Testis (tissue), 3 donors: ENCODE results near the gene ANKRD17. TPM values are rescaled to one million over a fixed set of nuclear protein-coding genes. Genes with fewer than 3 reads are reported as not detected.

ENCODE experiments used
- DNase-seq: peaks from one replicate; pipeline ENCODE4 v3.0.0-alpha.2; 2019
- H3K27ac ChIP-seq, 2 donors: fragments of 200-600 bp; sonication (generic); one replicate each; pipeline ENCODE4 v1.5.1; 2019
- H3K27me3 ChIP-seq: fragments of 200-600 bp; sonication (generic); one replicate; pipeline ENCODE4 v1.5.1; 2019
- H3K36me3 ChIP-seq: fragments of 200-600 bp; sonication (generic); one replicate; pipeline ENCODE4 v1.5.1; 2017; ENCODE audit warnings: low read depth; ENCODE audit errors: missing control alignments
- H3K4me1 ChIP-seq: fragments of 200-600 bp; sonication (generic); one replicate; pipeline ENCODE4 v1.5.1; 2019
- H3K4me3 ChIP-seq, 2 donors: fragments of 200-600 bp; sonication (generic); one replicate each; pipeline ENCODE4 v1.5.1; 2017 to 2019
- H3K9me3 ChIP-seq: fragments of 200-600 bp; sonication (generic); one replicate; pipeline ENCODE4 v1.5.1; 2017
- CTCF ChIP-seq, 3 experiments: fragments of 450-650 bp in 2 of 3; fragments of 200-600 bp in 1 of 3; sonication (generic) in 1 of 3; IDR thresholded peaks; one replicate each; pipeline ENCODE4 v1.5.1; 2016 to 2019; ENCODE audit warnings: antibody characterized with exemption in 3 of 3, mild to moderate bottlenecking in 2 of 3, moderate library complexity in 1 of 3
- POLR2A ChIP-seq: fragments of 450-650 bp; IDR thresholded peaks from one replicate; pipeline ENCODE4 v1.6.1; 2017; ENCODE audit warnings: antibody characterized with exemption, mild to moderate bottlenecking, moderate library complexity
- WGBS, 2 donors: methylation state at CpG; one replicate each; pipeline ENCODE4 v1.1.5; 2018; 5-methylcytosine and 5-hydroxymethylcytosine counted together
- intact Hi-C: fragments of 100-400 bp; cut with DNase I; formaldehyde crosslinking; loops from one replicate; pipeline ENCODE4 v1.15.1; 2023; ENCODE audit warnings: low total_unique reads
- polyA plus RNA-seq: library from polyadenylated mRNA; stranded (reverse); fragments of 350-450 nt; fragmentation: Illumina TruSeq; extraction: RNeasy Lipid Tissue Mini Kit (QIAGEN cat#74804); gene quantifications from one replicate; pipeline ENCODE4 v1.2.3, GENCODE V29; 2014; ENCODE audit warnings: low read depth, low replicate concordance; ENCODE audit not compliant: insufficient read depth
- total RNA-seq, 2 donors: library from RNA; depleted of rRNA; stranded (reverse); fragments of >200 nt; gene quantifications; one replicate each; pipeline ENCODE4 v1.2.3, GENCODE V29; 2016

Gene ANKRD17
- total and polyA plus RNA-seq, 3 donors from 2014 or later, result 26.9 to 78.3 (median 68.9) TPM

- Histone ChIP-seq H3K27me3 (no peaks in the 10 kb centered on the region), H3K4me1 (no peaks in the 10 kb centered on the region), H3K36me3 (no peaks in the 10 kb centered on the region), H3K9me3 (no peaks in the 10 kb centered on the region), H3K27ac (no peak overlapping the region), H3K4me3 (no peak overlapping the region)
- intact Hi-C loops, result no loop called here
- no peak for TF ChIP-seq POLR2A
- no peak for TF ChIP-seq CTCF (IDR thresholded peaks at IDR 0.05)
- no peak for DNase-seq
Observed at GRCh38 chr4:73087871-73088270, 170.7 kb downstream of the ANKRD17 start.

- Histone ChIP-seq H3K27me3 (no peaks in the 10 kb centered on the region), H3K4me1 (no peaks in the 10 kb centered on the region), H3K4me3 (no peak overlapping the region), H3K9me3 (no peaks in the 10 kb centered on the region), H3K36me3 (no peaks in the 10 kb centered on the region), H3K27ac (no peak overlapping the region)
- intact Hi-C loops, result no loop called here
- 55 to 57% methylated on average over 6 of the region's 6 CpGs for WGBS, 2 donors
- TF ChIP-seq CTCF (IDR thresholded peaks at IDR 0.05), result no peak
- no peak for TF ChIP-seq POLR2A
- no peak for DNase-seq
Observed at GRCh38 chr4:73086095-73086868, 172.3 kb downstream of the ANKRD17 start.

GRCh38 chr4:73080789-73081188 is 177.8 kb downstream of the ANKRD17 start:
- no peaks in the 10 kb centered on the region for H3K36me3 ChIP-seq
- intact Hi-C loops, result no loop called here

GRCh38 chr4:73075832-73076231 is 182.8 kb downstream of the ANKRD17 start:
- Histone ChIP-seq H3K9me3 (no peaks in the 10 kb centered on the region), H3K36me3 (no peaks in the 10 kb centered on the region), H3K4me1 (no peaks in the 10 kb centered on the region), H3K27ac (no peak overlapping the region), H3K27me3 (no peaks in the 10 kb centered on the region), H3K4me3 (no peak overlapping the region)
- TF ChIP-seq POLR2A (no peak), CTCF (IDR thresholded peaks at IDR 0.05) (no peak)
- WGBS, 2 donors, result 87 to 88% methylated on average over 3 of the region's 3 CpGs
- DNase-seq, result no peak
- intact Hi-C loops, result no loop called here

More at GRCh38 chr4:73080789-73081188, 177.8 kb downstream of the ANKRD17 start:
- Histone ChIP-seq H3K9me3 (no peaks in the 10 kb centered on the region), H3K4me3 (no peak overlapping the region), H3K27ac (peak overlapping the region in 1 of 2 donors; percentile 51), H3K27me3 (no peaks in the 10 kb centered on the region), H3K4me1 (no peaks in the 10 kb centered on the region)
- 61 to 63% methylated on average over 3 of the region's 3 CpGs for WGBS, 2 donors
- peak; percentile 81 for DNase-seq
- no peak for TF ChIP-seq POLR2A
- TF ChIP-seq CTCF (IDR thresholded peaks at IDR 0.05), result no peak

- 2% methylated on average over 9 of the region's 9 CpGs for WGBS, 2 donors
- DNase-seq, result no peak
- intact Hi-C loops, result no loop called here
Observed at GRCh38 chr4:73070074-73070390, 188.6 kb downstream of the ANKRD17 start.

More at GRCh38 chr4:73070074-73070390, 188.6 kb downstream of the ANKRD17 start:
- Histone ChIP-seq H3K27me3 (no peaks in the 10 kb centered on the region), H3K4me1 (peaks cover 20% of the 10 kb centered on the region), H3K4me3 (peak overlapping the region; percentile 91 to 93), H3K36me3 (no peaks in the 10 kb centered on the region), H3K9me3 (no peaks in the 10 kb centered on the region), H3K27ac (peak overlapping the region; percentile 87 to 89)
- no peak for TF ChIP-seq POLR2A
- TF ChIP-seq CTCF (IDR thresholded peaks at IDR 0.05), result no peak
